Esophagus squamous epithelium (tissue), 5 donors: Measurements from ENCODE around the gene TWIST2. TPM values are rescaled to one million over a fixed set of nuclear protein-coding genes. Genes with fewer than 3 reads are reported as not detected.

ENCODE experiments used
- DNase-seq: peaks from one replicate; lab custom pipeline; 2025; lab: John Stamatoyannopoulos, UW
- H3K27ac ChIP-seq, 4 donors: fragments of 200-600 bp; sonication (generic); one replicate each; pipeline ENCODE4 v1.5.1; 2016 to 2019; ENCODE audit warnings: mild to moderate bottlenecking in 1 of 4
- H3K27me3 ChIP-seq, 4 donors: fragments of 200-600 bp; sonication (generic); 1 replicate in 3 of 4; 2 replicates in 1 of 4; pipeline versions ENCODE4 v1.5.1 to v1.6.0; 2017 to 2021; ENCODE audit warnings: antibody characterized with exemption in 1 of 4
- H3K36me3 ChIP-seq, 3 donors: fragments of 200-600 bp; sonication (generic); one replicate each; pipeline ENCODE4 v1.5.1; 2016 to 2019
- H3K4me1 ChIP-seq, 3 donors: fragments of 200-600 bp; sonication (generic); one replicate each; pipeline ENCODE4 v1.5.1; 2017 to 2019
- H3K4me3 ChIP-seq, 4 donors: fragments of 200-600 bp; sonication (generic); 1 replicate in 3 of 4; 2 replicates in 1 of 4; pipeline ENCODE4 v1.5.1; 2016 to 2019; ENCODE audit warnings: mild to moderate bottlenecking in 2 of 4, moderate library complexity in 1 of 4
- H3K9me3 ChIP-seq, 3 donors: fragments of 200-600 bp; sonication (generic); one replicate each; pipeline ENCODE4 v1.5.1; 2016 to 2019
- POLR2A ChIP-seq, 4 donors: fragments of 450-650 bp; IDR thresholded peaks; one replicate each; pipeline ENCODE4 v1.6.1; 2017; ENCODE audit warnings: antibody characterized with exemption in 4 of 4, mild to moderate bottlenecking in 4 of 4, moderate library complexity in 3 of 4
- WGBS, 2 donors: methylation state at CpG; one replicate each; pipeline ENCODE4 v1.1.5; 2018; 5-methylcytosine and 5-hydroxymethylcytosine counted together
- intact Hi-C: fragments of 100-400 bp; cut with DNase I; formaldehyde crosslinking; loops from one replicate; pipeline ENCODE4 v1.15.0; 2022
- total RNA-seq, 4 donors: library from RNA; depleted of rRNA; stranded (reverse); fragments of >200 nt; gene quantifications; one replicate each; pipeline ENCODE4 v1.1.0, GENCODE V29; 2016
- TF ChIP-seq, protein P1 (sequence below), 6 experiments: fragments of 450-650 bp in 4 of 6; fragments of 200-600 bp in 2 of 6; sonication (generic) in 2 of 6; IDR thresholded peaks; one replicate each; pipeline ENCODE4 v1.5.1; 2016 to 2019; ENCODE audit warnings: antibody characterized with exemption in 6 of 6, mild to moderate bottlenecking in 4 of 6, moderate library complexity in 4 of 6
- donor health status: DM: yes; HTN: yes; CAD: no.

Gene TWIST2
- total RNA-seq, 4 donors from 2014 or later = 3.1 to 33.0 (median 4.9) TPM

DNA sequence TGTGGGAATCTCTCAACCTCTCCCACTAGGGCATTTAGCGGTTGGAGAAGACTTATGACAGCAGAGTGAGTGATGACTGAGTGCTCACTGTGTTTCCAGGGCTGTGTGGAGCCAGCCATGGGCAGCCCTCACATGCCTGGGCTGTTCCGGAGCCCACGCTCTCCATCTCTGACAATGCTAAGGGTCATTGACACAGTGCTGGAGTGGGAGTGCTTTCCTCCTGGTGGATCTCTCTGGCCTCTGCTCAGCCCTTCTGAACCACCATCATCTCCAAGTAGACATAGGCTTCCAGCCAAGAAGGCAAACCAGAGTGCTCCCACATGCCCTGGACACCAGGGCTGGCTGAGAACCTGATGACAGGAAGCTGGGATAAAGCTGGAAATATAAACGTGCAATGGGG is 33.1 kb upstream of the TWIST2 start:
- no peaks in the 10 kb centered on the region for H3K9me3 ChIP-seq
- no peak for DNase-seq
- peaks cover 0 to 49% (median 0%) of the 10 kb centered on the region in 4 donors for H3K27me3 ChIP-seq
- no peaks in the 10 kb centered on the region for H3K36me3 ChIP-seq
- intact Hi-C loops = no loop called here
- WGBS, 2 donors = 36 to 38% methylated on average over 1 of the region's 4 CpGs
- H3K4me3 ChIP-seq = no peak overlapping the region
- H3K4me1 ChIP-seq = no peaks in the 10 kb centered on the region
- TF ChIP-seq, protein P1, sequence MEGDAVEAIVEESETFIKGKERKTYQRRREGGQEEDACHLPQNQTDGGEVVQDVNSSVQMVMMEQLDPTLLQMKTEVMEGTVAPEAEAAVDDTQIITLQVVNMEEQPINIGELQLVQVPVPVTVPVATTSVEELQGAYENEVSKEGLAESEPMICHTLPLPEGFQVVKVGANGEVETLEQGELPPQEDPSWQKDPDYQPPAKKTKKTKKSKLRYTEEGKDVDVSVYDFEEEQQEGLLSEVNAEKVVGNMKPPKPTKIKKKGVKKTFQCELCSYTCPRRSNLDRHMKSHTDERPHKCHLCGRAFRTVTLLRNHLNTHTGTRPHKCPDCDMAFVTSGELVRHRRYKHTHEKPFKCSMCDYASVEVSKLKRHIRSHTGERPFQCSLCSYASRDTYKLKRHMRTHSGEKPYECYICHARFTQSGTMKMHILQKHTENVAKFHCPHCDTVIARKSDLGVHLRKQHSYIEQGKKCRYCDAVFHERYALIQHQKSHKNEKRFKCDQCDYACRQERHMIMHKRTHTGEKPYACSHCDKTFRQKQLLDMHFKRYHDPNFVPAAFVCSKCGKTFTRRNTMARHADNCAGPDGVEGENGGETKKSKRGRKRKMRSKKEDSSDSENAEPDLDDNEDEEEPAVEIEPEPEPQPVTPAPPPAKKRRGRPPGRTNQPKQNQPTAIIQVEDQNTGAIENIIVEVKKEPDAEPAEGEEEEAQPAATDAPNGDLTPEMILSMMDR (IDR thresholded peaks at IDR 0.05) = no peak
- no peak for TF ChIP-seq POLR2A (IDR thresholded peaks at IDR 0.05)
- no peak overlapping the region for H3K27ac ChIP-seq

DNA sequence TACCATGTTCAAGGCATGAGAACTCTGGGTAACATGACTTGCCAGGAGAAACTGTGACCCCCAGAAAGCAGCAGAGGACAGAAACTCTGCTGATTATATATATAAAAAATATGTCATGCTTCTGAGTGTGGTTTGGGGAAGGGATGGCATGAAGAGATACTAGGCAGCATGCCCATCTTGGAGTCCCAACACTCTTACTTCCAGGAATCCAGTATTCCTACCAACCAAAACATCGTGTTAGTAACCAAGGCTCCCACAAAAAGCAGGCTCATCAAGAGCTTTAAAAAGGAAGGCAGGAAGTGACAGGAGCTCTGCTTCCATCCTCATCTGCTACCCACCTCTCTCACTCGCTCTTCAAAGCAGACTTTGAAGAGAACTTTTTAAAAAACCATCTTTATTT is 31.6 kb upstream of the TWIST2 start:
- Histone ChIP-seq H3K4me1 (no peaks in the 10 kb centered on the region), H3K36me3 (no peaks in the 10 kb centered on the region), H3K4me3 (no peak overlapping the region), H3K27me3 (peaks cover 0 to 61% (median 0%) of the 10 kb centered on the region in 4 donors), H3K9me3 (no peaks in the 10 kb centered on the region), H3K27ac (no peak overlapping the region)
- no peak for TF ChIP-seq POLR2A (IDR thresholded peaks at IDR 0.05)
- TF ChIP-seq, protein P1 (IDR thresholded peaks at IDR 0.05) = no peak
- WGBS, 2 donors = 48 to 71% methylated on average over 2 of the region's 2 CpGs
- intact Hi-C loops = no loop called here
- no peak for DNase-seq

DNA sequence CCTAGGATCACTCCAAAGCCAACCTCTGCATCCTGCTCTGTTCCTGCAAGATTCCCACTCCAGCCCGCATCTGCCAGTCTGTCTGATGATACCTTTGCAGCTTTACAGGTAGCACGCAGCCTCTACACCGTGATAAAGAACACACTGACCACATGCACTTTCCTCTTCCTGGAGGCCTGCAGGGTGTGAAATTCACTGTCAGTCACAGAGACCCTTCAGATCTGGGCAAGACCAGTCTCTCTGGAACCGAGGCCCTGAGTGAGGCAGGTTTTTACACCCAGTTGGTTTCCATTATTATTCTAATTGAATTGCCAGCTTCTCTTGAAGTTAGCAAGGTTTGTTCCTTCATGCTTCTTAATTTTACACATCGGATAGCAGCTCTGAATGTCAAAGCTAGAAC is 30.5 kb upstream of the TWIST2 start:
- DNase-seq = no peak
- Histone ChIP-seq H3K27me3 (peaks cover 0 to 70% (median 0%) of the 10 kb centered on the region in 4 donors), H3K4me1 (no peaks in the 10 kb centered on the region), H3K9me3 (no peaks in the 10 kb centered on the region), H3K4me3 (no peak overlapping the region), H3K36me3 (no peaks in the 10 kb centered on the region), H3K27ac (no peak overlapping the region)
- 26 to 32% methylated on average over 5 of the region's 5 CpGs for WGBS, 2 donors
- TF ChIP-seq POLR2A (IDR thresholded peaks at IDR 0.05) = no peak
- TF ChIP-seq, protein P1 (IDR thresholded peaks at IDR 0.05) = no peak
- intact Hi-C loops = no loop called here

DNA sequence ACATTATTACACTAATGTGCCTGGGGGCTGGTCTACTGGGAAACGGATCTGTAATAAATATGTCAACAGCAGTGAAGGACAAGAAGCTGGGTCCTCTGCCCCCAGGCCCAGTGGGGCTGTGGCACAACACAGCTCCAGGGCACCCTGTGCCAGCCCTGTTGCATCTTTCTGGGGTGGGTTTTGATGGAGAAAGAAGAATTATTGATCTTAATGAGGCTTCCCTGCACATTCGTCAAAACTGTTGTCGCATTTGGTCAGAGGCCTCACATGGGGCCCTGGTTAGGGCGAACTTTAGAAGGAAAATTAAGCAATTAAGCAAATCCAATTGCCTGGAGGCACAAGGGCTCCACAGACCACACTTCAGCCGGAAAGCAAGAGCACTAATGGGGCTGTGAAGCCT is 30.0 kb upstream of the TWIST2 start:
- H3K4me1 ChIP-seq = no peaks in the 10 kb centered on the region
- no peak overlapping the region for H3K4me3 ChIP-seq
- H3K27ac ChIP-seq = no peak overlapping the region
- 46 to 60% methylated on average over 2 to 4 of the region's 5 CpGs for WGBS, 2 donors
- no peak for TF ChIP-seq POLR2A (IDR thresholded peaks at IDR 0.05)
- TF ChIP-seq, protein P1 (IDR thresholded peaks at IDR 0.05) = no peak
- no peaks in the 10 kb centered on the region for H3K36me3 ChIP-seq
- H3K9me3 ChIP-seq = no peaks in the 10 kb centered on the region
- intact Hi-C loops = no loop called here
- H3K27me3 ChIP-seq = peaks cover 0 to 75% (median 0%) of the 10 kb centered on the region in 4 donors
- DNase-seq = no peak

DNA sequence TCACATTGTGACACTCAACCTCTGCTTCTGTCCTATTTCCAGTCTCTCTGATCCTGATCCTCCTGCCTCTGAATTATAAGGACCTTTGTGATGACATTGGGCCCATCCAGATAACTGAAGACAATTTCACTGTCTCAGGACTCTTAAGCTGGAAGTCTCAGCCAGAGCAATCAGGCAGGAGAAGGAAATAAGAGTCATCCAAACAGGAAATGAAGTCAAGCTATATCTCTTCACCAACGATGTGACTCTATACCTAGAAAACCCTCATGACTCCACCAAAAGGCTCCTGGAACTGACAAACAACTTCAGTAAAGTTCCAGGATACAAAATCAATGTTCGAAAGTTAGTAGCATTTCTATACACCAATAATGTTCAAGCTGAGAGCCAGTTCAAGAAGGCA is 29.3 kb upstream of the TWIST2 start:
- intact Hi-C loops = no loop called here
- Histone ChIP-seq H3K4me1 (no peaks in the 10 kb centered on the region), H3K4me3 (no peak overlapping the region), H3K36me3 (no peaks in the 10 kb centered on the region), H3K9me3 (no peaks in the 10 kb centered on the region), H3K27ac (no peak overlapping the region), H3K27me3 (peaks cover 0 to 74% (median 0%) of the 10 kb centered on the region in 4 donors)
- no peak for TF ChIP-seq POLR2A (IDR thresholded peaks at IDR 0.05)
- TF ChIP-seq, protein P1 (IDR thresholded peaks at IDR 0.05) = no peak
- 38 to 58% methylated on average over 2 of the region's 2 CpGs for WGBS, 2 donors
- DNase-seq = no peak
